Measurements from ENCODE around the gene NEDD4L. TPM values are rescaled to one million over a fixed set of nuclear protein-coding genes. Genes with fewer than 3 reads are reported as not detected.

The NEDD4L gene
- polyA plus RNA-seq, 1 of the 3 experiments (the other 2 are of a cell fraction): 13.2 TPM

DNA sequence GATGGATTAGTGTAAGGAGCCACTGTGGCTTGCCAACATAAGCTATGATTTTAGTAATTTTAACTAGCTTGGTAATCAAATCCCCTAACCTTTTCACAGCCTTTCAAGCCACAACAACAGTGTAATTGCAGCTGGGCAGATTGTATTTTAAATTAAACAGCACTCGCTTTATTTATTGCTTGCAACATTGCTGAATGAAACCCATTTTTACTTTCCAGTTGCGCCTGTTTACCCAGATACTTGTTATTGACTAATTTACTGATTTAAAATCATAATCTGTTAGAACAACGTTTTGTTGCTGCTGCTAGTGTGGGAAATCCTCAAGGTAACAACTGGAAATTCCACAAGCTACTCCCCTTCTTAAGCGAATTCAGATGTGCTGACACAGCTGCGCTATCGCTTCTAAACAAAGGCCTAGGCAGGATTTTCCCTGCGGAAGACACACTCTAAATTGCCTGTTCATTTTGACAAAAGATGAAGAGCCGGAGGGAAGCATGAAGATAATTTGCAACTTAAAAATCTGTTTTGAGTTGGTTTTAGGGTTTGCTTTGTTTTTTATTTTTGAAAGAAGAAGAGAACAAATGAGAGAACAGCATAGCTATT, 300.9 kb downstream of the NEDD4L start:
- Histone ChIP-seq H3K9me3 (no peaks in the 10 kb centered on the region), H3K9me2 (no peaks in the 10 kb centered on the region), H3K4me2 (no peak overlapping the region), H3K9ac (no peak overlapping the region), H3K27ac (ENCODE audit: low read depth in 2 of 2, low read length in 1 of 2) (no peak overlapping the region), H3K4me1 (ENCODE audit: control insufficient read depth in 1 of 2, insufficient read depth in 2 of 2, low read depth in 1 of 2, low read length in 1 of 2) (no peaks in the 10 kb centered on the region), H3K27me3 (ENCODE audit: insufficient read depth) (no peaks in the 10 kb centered on the region), H3K79me2 (ENCODE audit: insufficient read depth) (no peaks in the 10 kb centered on the region), H4K20me1 (ENCODE audit: insufficient read depth) (no peaks in the 10 kb centered on the region), H2AFZ (ENCODE audit: low read depth) (no peak overlapping the region), H3F3A (replicated peaks; ENCODE audit: insufficient read depth) (no peaks in the 10 kb centered on the region), H3K36me3 (replicated peaks in 1 of 2; ENCODE audit: control insufficient read depth in 1 of 2, insufficient read depth in 2 of 2, low read length in 1 of 2) (peaks cover 2 to 3% of the 10 kb centered on the region in 2 experiments), H3K4me3 (ENCODE audit: low read depth in 2 of 2, low read length in 1 of 2) (no peak overlapping the region)
- CTCF ChIA-PET: interaction anchor here (1.1 to 1.4 kb wide), 3 partner anchors 10 to 152 kb away, joined by 3 read pairs; no protein-coding TSS in a partner anchor
- TF ChIP-seq, protein P1, sequence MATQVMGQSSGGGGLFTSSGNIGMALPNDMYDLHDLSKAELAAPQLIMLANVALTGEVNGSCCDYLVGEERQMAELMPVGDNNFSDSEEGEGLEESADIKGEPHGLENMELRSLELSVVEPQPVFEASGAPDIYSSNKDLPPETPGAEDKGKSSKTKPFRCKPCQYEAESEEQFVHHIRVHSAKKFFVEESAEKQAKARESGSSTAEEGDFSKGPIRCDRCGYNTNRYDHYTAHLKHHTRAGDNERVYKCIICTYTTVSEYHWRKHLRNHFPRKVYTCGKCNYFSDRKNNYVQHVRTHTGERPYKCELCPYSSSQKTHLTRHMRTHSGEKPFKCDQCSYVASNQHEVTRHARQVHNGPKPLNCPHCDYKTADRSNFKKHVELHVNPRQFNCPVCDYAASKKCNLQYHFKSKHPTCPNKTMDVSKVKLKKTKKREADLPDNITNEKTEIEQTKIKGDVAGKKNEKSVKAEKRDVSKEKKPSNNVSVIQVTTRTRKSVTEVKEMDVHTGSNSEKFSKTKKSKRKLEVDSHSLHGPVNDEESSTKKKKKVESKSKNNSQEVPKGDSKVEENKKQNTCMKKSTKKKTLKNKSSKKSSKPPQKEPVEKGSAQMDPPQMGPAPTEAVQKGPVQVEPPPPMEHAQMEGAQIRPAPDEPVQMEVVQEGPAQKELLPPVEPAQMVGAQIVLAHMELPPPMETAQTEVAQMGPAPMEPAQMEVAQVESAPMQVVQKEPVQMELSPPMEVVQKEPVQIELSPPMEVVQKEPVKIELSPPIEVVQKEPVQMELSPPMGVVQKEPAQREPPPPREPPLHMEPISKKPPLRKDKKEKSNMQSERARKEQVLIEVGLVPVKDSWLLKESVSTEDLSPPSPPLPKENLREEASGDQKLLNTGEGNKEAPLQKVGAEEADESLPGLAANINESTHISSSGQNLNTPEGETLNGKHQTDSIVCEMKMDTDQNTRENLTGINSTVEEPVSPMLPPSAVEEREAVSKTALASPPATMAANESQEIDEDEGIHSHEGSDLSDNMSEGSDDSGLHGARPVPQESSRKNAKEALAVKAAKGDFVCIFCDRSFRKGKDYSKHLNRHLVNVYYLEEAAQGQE (IDR thresholded peaks at IDR 0.05; ENCODE audit: low read depth, low read length): no peak
- TF ChIP-seq MEF2A (IDR thresholded peaks at IDR 0.05; ENCODE audit: borderline replicate concordance, low read depth) (no peak), MXI1 (IDR thresholded peaks at IDR 0.05; ENCODE audit: low read depth, low read length) (no peak), CHD2 (IDR thresholded peaks at IDR 0.05; ENCODE audit: low read length, partially characterized antibody) (no peak), FOXM1 (IDR thresholded peaks at IDR 0.05; ENCODE audit: low read depth) (no peak), NFIC (IDR thresholded peaks at IDR 0.05; ENCODE audit: borderline replicate concordance) (no peak), GATA2 (CRISPR knock-in tag; IDR thresholded peaks at IDR 0.05) (no peak), EP300 (IDR thresholded peaks at IDR 0.05; ENCODE audit: borderline replicate concordance in 1 of 2, low read depth in 1 of 2, low read length in 1 of 2) (no peak), NRF1 (IDR thresholded peaks at IDR 0.05; ENCODE audit: low read depth, low read length) (no peak), JUND (IDR thresholded peaks at IDR 0.05) (no peak), POLR2AphosphoS5 (IDR thresholded peaks at IDR 0.05; ENCODE audit: low read depth, low read length) (no peak), FOXJ3 (CRISPR knock-in tag; IDR thresholded peaks at IDR 0.05) (no peak), TEAD4 (IDR thresholded peaks at IDR 0.05; ENCODE audit: borderline replicate concordance, insufficient read depth) (no peak), EZH2phosphoT487 (IDR thresholded peaks at IDR 0.05; ENCODE audit: borderline replicate concordance, low read depth) (no peak), MAX (IDR thresholded peaks at IDR 0.05; ENCODE audit: low read depth) (no peak), GABPA (IDR thresholded peaks at IDR 0.05; ENCODE audit: low read depth) (no peak), TCF12 (IDR thresholded peaks at IDR 0.05) (no peak), RCOR1 (IDR thresholded peaks at IDR 0.05; ENCODE audit: low read length) (no peak)
- TF ChIP-seq, protein P2, sequence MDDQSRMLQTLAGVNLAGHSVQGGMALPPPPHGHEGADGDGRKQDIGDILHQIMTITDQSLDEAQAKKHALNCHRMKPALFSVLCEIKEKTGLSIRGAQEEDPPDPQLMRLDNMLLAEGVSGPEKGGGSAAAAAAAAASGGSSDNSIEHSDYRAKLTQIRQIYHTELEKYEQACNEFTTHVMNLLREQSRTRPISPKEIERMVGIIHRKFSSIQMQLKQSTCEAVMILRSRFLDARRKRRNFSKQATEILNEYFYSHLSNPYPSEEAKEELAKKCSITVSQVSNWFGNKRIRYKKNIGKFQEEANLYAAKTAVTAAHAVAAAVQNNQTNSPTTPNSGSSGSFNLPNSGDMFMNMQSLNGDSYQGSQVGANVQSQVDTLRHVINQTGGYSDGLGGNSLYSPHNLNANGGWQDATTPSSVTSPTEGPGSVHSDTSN (IDR thresholded peaks at IDR 0.05): no peak
- WGBS (ENCODE audit: low lambda C conversion rate): 93% methylated on average over 8 of the region's 8 CpGs
- POLR2A ChIA-PET: no interaction called here
- DNase-seq: no peak

Data from SK-N-SH (cell line).